GM12874 (cell line): ENCODE data around the gene ANKRD29.

Experiments
- CTCF ChIP-seq: IDR thresholded peaks from 2 replicates; pipeline ENCODE4 v1.5.1; 2011; ENCODE audit warnings: low read depth, mild to moderate bottlenecking, control low read depth, low read length, moderate library complexity; ENCODE audit not compliant: insufficient read depth

Gene ANKRD29

GRCh38 chr18:23640052-23640451 lies 22.7 kb downstream of the ANKRD29 start:
- no peak for TF ChIP-seq CTCF

GRCh38 chr18:23636071-23636399 lies 26.7 kb downstream of the ANKRD29 start:
- TF ChIP-seq CTCF = no peak

DNA sequence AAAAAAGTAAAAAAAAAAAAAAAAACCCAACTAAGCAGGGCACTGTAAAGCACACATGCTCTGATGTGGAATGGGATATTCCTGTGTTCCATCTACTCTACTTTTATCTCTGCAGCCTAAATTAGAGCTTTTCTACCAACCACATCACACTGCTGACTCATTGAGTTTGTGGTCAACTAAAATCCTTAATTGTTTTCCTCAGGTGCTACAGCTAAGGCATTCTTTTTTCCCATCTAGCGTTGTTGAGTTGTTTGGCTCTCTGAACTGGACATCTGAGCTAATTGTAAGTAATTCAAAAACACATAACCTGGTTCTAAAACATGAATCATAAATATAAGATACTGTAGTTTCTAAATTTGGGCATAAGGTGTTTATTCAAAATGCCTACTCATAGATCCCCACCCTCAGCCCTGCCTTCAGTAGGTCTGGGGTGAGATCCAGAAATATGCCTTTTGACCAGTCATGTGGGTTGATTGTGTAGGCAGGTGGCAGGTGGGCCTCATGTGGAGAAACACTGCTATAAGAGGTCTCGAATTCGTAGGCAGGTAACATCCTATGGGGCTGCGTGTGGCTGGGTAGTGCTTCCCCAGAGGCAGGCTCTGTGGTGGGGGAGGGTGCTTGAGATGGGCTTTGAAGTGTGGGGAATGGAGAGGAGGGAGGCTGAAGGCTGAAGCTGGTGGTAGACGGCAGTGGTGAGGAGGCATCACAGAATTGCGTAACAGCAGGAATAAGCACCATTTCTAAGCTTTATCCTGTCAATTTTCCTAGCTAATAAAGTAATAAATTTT lies 27.2 kb downstream of the ANKRD29 start:
- no peak for TF ChIP-seq CTCF

DNA sequence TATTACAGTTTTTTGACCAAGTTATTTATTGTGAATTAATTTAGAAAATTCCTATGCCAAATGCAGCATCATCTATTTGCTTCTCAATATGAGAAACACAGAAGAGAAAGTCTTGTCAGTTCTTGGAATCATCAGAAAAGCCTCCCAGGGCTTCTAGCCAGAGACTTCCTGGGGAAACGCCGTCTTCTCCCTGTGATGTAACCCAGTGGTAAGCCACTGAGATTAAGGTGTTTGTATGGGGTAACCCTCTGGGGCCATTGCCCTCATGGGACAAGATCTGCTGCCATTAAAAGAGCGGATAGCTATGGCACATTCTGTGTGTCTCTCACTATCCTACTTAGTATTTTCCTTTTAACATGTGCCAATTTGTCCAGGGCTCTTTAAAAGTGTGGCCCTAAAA lies 28.0 kb downstream of the ANKRD29 start:
- no peak for TF ChIP-seq CTCF

DNA sequence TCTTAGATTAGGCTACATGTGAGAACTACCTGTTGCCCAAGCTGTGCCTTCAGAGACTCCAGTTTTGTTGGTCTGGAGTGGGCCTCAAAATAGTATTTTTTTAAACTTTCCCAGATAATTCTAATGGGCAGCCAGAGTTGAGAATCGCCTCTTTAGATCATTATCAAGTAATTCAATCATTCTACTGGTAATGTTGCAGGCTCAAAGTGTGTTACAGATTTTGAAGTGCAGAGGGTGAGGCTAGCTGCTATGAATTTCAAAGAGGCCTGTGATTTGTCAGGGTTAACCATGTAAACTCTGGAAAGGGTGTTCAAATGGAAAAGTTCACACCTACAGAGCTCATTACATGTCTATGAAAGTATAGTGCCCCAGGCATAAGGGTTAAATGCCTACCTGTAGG lies 30.1 kb downstream of the ANKRD29 start:
- no peak for TF ChIP-seq CTCF

GRCh38 chr18:23631746-23632145 lies 31.0 kb downstream of the ANKRD29 start:
- TF ChIP-seq CTCF = no peak

DNA sequence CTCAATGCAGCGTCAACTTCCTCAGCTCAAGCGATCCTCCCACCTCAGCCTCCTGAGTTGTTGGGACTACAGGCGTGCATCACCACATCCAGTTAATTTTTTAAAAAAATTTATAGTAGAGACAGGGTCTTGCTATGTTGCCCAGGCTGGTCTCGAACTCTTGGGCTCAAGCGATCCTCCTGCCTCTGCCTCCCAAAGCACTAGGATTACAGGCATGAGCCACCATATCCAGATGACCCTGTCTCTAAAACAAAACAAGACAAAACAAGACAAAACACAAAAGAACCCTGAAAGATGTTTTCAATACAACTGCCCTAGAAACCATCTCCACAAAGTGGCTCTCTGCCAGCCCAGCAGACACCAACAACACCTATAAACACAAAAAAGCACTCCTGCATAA lies 31.4 kb downstream of the ANKRD29 start:
- no peak for TF ChIP-seq CTCF
